Measurements from ENCODE around the gene H6PD. TPM values are rescaled to one million over a fixed set of nuclear protein-coding genes. Genes with fewer than 3 reads are reported as not detected.
A peak's percentile ranks its signal among the peaks of the same experiment; 100 is the strongest.

H6PD gene
- total and polyA plus RNA-seq, 9 of the 15 experiments (the other 6 are each of a cell fraction or from before 2014, with no cell fraction given): 0.04 to 2.5 (median 0.95) TPM

- TF ChIP-seq ZMIZ1 (IDR thresholded peaks at IDR 0.05; ENCODE audit: low read depth in 2 of 2, low read length in 2 of 2) (no peak), ZBED1 (IDR thresholded peaks at IDR 0.05) (no peak), CTCF (IDR thresholded peaks at IDR 0.05 in 2 of 3, conservative IDR thresholded peaks at IDR 0.05 in 1 of 3; ENCODE audit: insufficient read depth in 2 of 3, low read depth in 1 of 3, low read length in 3 of 3) (peak; percentile 90 to 97 (median 94)), ZNF134 (CRISPR knock-in tag; conservative IDR thresholded peaks at IDR 0.05) (0 out of 2 replicates have a peak, but pooled peaks have one; percentile 39), GABPB2 (CRISPR knock-in tag; conservative IDR thresholded peaks at IDR 0.05) (no peak), CEBPB (tag; IDR thresholded peaks at IDR 0.05) (0 out of 2 replicates have a peak, but pooled peaks have one; percentile 14), CC2D1A (IDR thresholded peaks at IDR 0.05) (0 out of 2 replicates have a peak, but pooled peaks have one; percentile 55), GATAD2B (IDR thresholded peaks at IDR 0.05; ENCODE audit: borderline replicate concordance) (no peak), PTRF (tag; IDR thresholded peaks at IDR 0.05) (no peak), NCOA2 (IDR thresholded peaks at IDR 0.05; ENCODE audit: partially characterized antibody in 2 of 2) (no peak), KLF16 (IDR thresholded peaks at IDR 0.05) (0 out of 2 replicates have a peak, but pooled peaks have one; percentile 42), KLF1 (tag; IDR thresholded peaks at IDR 0.05) (no peak), NONO (IDR thresholded peaks at IDR 0.05; ENCODE audit: low read depth in 2 of 2, low read length in 1 of 2) (no peak), CUX1 (CRISPR knock-in tag; IDR thresholded peaks at IDR 0.05) (no peak), TFAP4 (CRISPR knock-in tag; IDR thresholded peaks at IDR 0.05; ENCODE audit: borderline replicate concordance) (peak; percentile 42; the same call in 1 of the 2 replicates)
Measured at GRCh38 chr1:9196129-9197040, 38.2 kb upstream of the H6PD start (continued).
